ENCODE measurements around the gene C15orf39.
A peak's percentile ranks its signal among the peaks of the same experiment; 100 is the strongest.
"Not testable (repeated sequence)": the region's sequence is repeated elsewhere in the genome, so short reads cannot be mapped to it uniquely, and the experiment has no call there.

The C15orf39 gene

GRCh38 chr15:75214293-75215096 is 12.8 kb downstream of the C15orf39 start:
- Histone ChIP-seq H3K4me1 (peaks cover 10% of the 10 kb centered on the region), H3K4me3 (ENCODE audit: low read depth, low read length) (no peak overlapping the region), H3K36me3 (peaks cover 44% of the 10 kb centered on the region), H3K27me3 (no peaks in the 10 kb centered on the region), H3K9me3 (no peaks in the 10 kb centered on the region)
- DNase-seq: no peak
- TF ChIP-seq CTCF (IDR thresholded peaks at IDR 0.05; ENCODE audit: low read depth, low read length): no peak

- Histone ChIP-seq H3K36me3 (peaks cover 35% of the 10 kb centered on the region), H3K4me1 (peaks cover 10% of the 10 kb centered on the region), H3K9me3 (no peaks in the 10 kb centered on the region), H3K4me3 (ENCODE audit: low read depth, low read length) (no peak overlapping the region), H3K27me3 (no peaks in the 10 kb centered on the region)
- no peak for TF ChIP-seq CTCF (IDR thresholded peaks at IDR 0.05; ENCODE audit: low read depth, low read length)
- peak; percentile 46 for DNase-seq
These were observed 13.7 kb downstream of the C15orf39 start for GRCh38 chr15:75215107-75216004.

- H3K4me1 ChIP-seq: peaks cover 10% of the 10 kb centered on the region
- TF ChIP-seq CTCF (IDR thresholded peaks at IDR 0.05; ENCODE audit: low read depth, low read length): no peak
- H3K4me3 ChIP-seq (ENCODE audit: low read depth, low read length): no peak overlapping the region
- H3K27me3 ChIP-seq: no peaks in the 10 kb centered on the region
- no peaks in the 10 kb centered on the region for H3K9me3 ChIP-seq
- H3K36me3 ChIP-seq: peaks cover 19% of the 10 kb centered on the region
- DNase-seq: no peak
These were observed 15.3 kb downstream of the C15orf39 start for GRCh38 chr15:75217012-75217411.

- not testable (repeated sequence) for H3K9me3 ChIP-seq; H3K4me1 ChIP-seq; H3K4me3 ChIP-seq (ENCODE audit: low read depth, low read length); H3K27me3 ChIP-seq; DNase-seq
- H3K36me3 ChIP-seq: peaks cover 13% of the 10 kb centered on the region
These were observed 15.9 kb downstream of the C15orf39 start for GRCh38 chr15:75217574-75217973.

GRCh38 chr15:75219507-75219929 is 17.8 kb downstream of the C15orf39 start:
- not testable (repeated sequence) for DNase-seq; H3K9me3 ChIP-seq; H3K27me3 ChIP-seq; H3K4me1 ChIP-seq; H3K36me3 ChIP-seq; H3K4me3 ChIP-seq (ENCODE audit: low read depth, low read length)

- no peaks in the 10 kb centered on the region for H3K27me3 ChIP-seq
- DNase-seq: no peak
- H3K4me1 ChIP-seq: no peaks in the 10 kb centered on the region
- no peaks in the 10 kb centered on the region for H3K36me3 ChIP-seq
- no peak for TF ChIP-seq CTCF (IDR thresholded peaks at IDR 0.05; ENCODE audit: low read depth, low read length)
- H3K4me3 ChIP-seq (ENCODE audit: low read depth, low read length): no peak overlapping the region
- H3K9me3 ChIP-seq: no peaks in the 10 kb centered on the region
These were observed 22.0 kb downstream of the C15orf39 start for GRCh38 chr15:75223688-75224087.

- H3K4me1 ChIP-seq: no peaks in the 10 kb centered on the region
- TF ChIP-seq CTCF (IDR thresholded peaks at IDR 0.05; ENCODE audit: low read depth, low read length): no peak
- H3K27me3 ChIP-seq: no peaks in the 10 kb centered on the region
- no peaks in the 10 kb centered on the region for H3K36me3 ChIP-seq
- no peak overlapping the region for H3K4me3 ChIP-seq (ENCODE audit: low read depth, low read length)
- DNase-seq: no peak
- H3K9me3 ChIP-seq: no peaks in the 10 kb centered on the region
These were observed 22.6 kb downstream of the C15orf39 start for GRCh38 chr15:75224281-75224680.

- H3K36me3 ChIP-seq; H3K9me3 ChIP-seq; DNase-seq; H3K4me3 ChIP-seq (ENCODE audit: low read depth, low read length); H3K27me3 ChIP-seq; H3K4me1 ChIP-seq: not testable (repeated sequence)
These were observed 23.6 kb downstream of the C15orf39 start for GRCh38 chr15:75225102-75225836.
